ENCODE measurements around the gene TBX2. TPM values are rescaled to one million over a fixed set of nuclear protein-coding genes. Genes with fewer than 3 reads are reported as not detected.

Gene TBX2
- total and polyA plus RNA-seq, 2 of the 13 experiments (the other 11 are each of a cell fraction or from before 2014, with no cell fraction given), result 2.8 to 15.3 TPM

GRCh38 chr17:61393904-61394629 lies 5.6 kb upstream of the TBX2 start (continued):
- 0 out of 2 replicates have a peak, but pooled peaks have one; percentile 56 for TF ChIP-seq TERF1 (CRISPR knock-in tag; IDR thresholded peaks at IDR 0.05)
- TF ChIP-seq, protein P1, sequence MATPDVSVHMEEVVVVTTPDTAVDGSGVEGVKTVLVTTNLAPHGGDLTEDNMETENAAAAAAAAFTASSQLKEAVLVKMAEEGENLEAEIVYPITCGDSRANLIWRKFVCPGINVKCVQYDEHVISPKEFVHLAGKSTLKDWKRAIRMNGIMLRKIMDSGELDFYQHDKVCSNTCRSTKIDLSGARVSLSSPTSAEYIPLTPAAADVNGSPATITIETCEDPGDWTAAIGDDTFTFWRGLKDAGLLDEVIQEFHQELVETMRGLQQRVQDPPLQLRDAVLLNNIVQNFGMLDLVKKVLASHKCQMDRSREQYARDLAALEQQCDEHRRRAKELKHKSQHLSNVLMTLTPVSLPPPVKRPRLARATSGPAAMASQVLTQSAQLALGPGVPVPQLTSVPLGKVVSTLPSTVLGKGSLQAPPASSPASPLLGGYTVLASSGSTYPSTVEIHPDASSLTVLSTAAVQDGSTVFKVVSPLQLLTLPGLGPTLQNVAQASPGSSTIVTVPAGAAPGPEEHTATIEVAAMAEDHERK (CRISPR knock-in tag; IDR thresholded peaks at IDR 0.05; ENCODE audit: low read depth), result no peak
- no peak for TF ChIP-seq ZNF354B (CRISPR knock-in tag; IDR thresholded peaks at IDR 0.05)
- TF ChIP-seq ZNF143 (CRISPR knock-in tag; IDR thresholded peaks at IDR 0.05), result no peak
- no peak for TF ChIP-seq SP1 (IDR thresholded peaks at IDR 0.05)
- no peak for TF ChIP-seq SP1 (CRISPR knock-in tag; IDR thresholded peaks at IDR 0.05)
- no peak; the same call in none of the 2 replicates for TF ChIP-seq DMAP1 (CRISPR knock-in tag; IDR thresholded peaks at IDR 0.05)
- TF ChIP-seq RAD21 (CRISPR knock-in tag; IDR thresholded peaks at IDR 0.05), result no peak
- peak; percentile 51; the same call in 1 of the 2 replicates for TF ChIP-seq TAF1 (CRISPR knock-in tag; IDR thresholded peaks at IDR 0.05)
- peak; percentile 57; the same call in 1 of the 2 replicates for TF ChIP-seq ZNF451 (CRISPR knock-in tag; IDR thresholded peaks at IDR 0.05)
- TF ChIP-seq, protein P2, sequence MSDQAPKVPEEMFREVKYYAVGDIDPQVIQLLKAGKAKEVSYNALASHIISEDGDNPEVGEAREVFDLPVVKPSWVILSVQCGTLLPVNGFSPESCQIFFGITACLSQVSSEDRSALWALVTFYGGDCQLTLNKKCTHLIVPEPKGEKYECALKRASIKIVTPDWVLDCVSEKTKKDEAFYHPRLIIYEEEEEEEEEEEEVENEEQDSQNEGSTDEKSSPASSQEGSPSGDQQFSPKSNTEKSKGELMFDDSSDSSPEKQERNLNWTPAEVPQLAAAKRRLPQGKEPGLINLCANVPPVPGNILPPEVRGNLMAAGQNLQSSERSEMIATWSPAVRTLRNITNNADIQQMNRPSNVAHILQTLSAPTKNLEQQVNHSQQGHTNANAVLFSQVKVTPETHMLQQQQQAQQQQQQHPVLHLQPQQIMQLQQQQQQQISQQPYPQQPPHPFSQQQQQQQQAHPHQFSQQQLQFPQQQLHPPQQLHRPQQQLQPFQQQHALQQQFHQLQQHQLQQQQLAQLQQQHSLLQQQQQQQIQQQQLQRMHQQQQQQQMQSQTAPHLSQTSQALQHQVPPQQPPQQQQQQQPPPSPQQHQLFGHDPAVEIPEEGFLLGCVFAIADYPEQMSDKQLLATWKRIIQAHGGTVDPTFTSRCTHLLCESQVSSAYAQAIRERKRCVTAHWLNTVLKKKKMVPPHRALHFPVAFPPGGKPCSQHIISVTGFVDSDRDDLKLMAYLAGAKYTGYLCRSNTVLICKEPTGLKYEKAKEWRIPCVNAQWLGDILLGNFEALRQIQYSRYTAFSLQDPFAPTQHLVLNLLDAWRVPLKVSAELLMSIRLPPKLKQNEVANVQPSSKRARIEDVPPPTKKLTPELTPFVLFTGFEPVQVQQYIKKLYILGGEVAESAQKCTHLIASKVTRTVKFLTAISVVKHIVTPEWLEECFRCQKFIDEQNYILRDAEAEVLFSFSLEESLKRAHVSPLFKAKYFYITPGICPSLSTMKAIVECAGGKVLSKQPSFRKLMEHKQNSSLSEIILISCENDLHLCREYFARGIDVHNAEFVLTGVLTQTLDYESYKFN (CRISPR knock-in tag; conservative IDR thresholded peaks at IDR 0.05), result peak; percentile 85
- TF ChIP-seq BRCA1 (CRISPR knock-in tag; IDR thresholded peaks at IDR 0.05), result no peak
- no peak for TF ChIP-seq ZNF24 (IDR thresholded peaks at IDR 0.05)
- TF ChIP-seq ZBTB14 (CRISPR knock-in tag; IDR thresholded peaks at IDR 0.05), result no peak
- TF ChIP-seq REXO4 (CRISPR knock-in tag; IDR thresholded peaks at IDR 0.05; ENCODE audit: borderline replicate concordance), result no peak
- TF ChIP-seq ZNF333 (CRISPR knock-in tag; IDR thresholded peaks at IDR 0.05; ENCODE audit: borderline replicate concordance), result no peak
- TF ChIP-seq, protein P3, sequence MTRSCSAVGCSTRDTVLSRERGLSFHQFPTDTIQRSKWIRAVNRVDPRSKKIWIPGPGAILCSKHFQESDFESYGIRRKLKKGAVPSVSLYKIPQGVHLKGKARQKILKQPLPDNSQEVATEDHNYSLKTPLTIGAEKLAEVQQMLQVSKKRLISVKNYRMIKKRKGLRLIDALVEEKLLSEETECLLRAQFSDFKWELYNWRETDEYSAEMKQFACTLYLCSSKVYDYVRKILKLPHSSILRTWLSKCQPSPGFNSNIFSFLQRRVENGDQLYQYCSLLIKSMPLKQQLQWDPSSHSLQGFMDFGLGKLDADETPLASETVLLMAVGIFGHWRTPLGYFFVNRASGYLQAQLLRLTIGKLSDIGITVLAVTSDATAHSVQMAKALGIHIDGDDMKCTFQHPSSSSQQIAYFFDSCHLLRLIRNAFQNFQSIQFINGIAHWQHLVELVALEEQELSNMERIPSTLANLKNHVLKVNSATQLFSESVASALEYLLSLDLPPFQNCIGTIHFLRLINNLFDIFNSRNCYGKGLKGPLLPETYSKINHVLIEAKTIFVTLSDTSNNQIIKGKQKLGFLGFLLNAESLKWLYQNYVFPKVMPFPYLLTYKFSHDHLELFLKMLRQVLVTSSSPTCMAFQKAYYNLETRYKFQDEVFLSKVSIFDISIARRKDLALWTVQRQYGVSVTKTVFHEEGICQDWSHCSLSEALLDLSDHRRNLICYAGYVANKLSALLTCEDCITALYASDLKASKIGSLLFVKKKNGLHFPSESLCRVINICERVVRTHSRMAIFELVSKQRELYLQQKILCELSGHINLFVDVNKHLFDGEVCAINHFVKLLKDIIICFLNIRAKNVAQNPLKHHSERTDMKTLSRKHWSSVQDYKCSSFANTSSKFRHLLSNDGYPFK (CRISPR knock-in tag; IDR thresholded peaks at IDR 0.05; ENCODE audit: borderline replicate concordance), result peak; percentile 44; the same call in 1 of the 2 replicates
- TF ChIP-seq JUNB (CRISPR knock-in tag; IDR thresholded peaks at IDR 0.05; ENCODE audit: borderline replicate concordance), result no peak
- TF ChIP-seq TCF7L2 (IDR thresholded peaks at IDR 0.05; ENCODE audit: low read depth, low read length), result no peak
- no peak for TF ChIP-seq ZNF598 (CRISPR knock-in tag; IDR thresholded peaks at IDR 0.05; ENCODE audit: borderline replicate concordance)
